ENCODE data around the gene AIP.

- TF ChIP-seq TCF7L2 (IDR thresholded peaks at IDR 0.05; ENCODE audit: low read depth, low read length) (no peak), CTCF (IDR thresholded peaks at IDR 0.05) (no peak), POLR2AphosphoS5 (IDR thresholded peaks at IDR 0.05; ENCODE audit: low read depth, low read length) (no peak), REST (IDR thresholded peaks at IDR 0.05; ENCODE audit: insufficient read depth in 1 of 2, low read depth in 2 of 2, low read length in 1 of 2) (no peak), SIN3A (IDR thresholded peaks at IDR 0.05; ENCODE audit: borderline replicate concordance, insufficient read depth, low read depth, low read length) (no peak)
These were observed 24.5 kb downstream of the AIP start for GRCh38 chr11:67507242-67507863.

All from Panc1 (cell line).